Ovary (tissue), 9 donors: Measurements from ENCODE around the gene NUAK1. TPM values are rescaled to one million over a fixed set of nuclear protein-coding genes. Genes with fewer than 3 reads are reported as not detected.

Experiments used
- DNase-seq, 5 donors: peaks; one replicate each; pipeline ENCODE4 v3.0.0-alpha.2; 2019 to 2020
- H3K27ac ChIP-seq, 2 donors: fragments of 200-600 bp; one replicate each; pipeline versions ENCODE4 v1.5.1 to v1.8.0; 2019 to 2022
- H3K27me3 ChIP-seq: fragments of 200-600 bp; one replicate; pipeline ENCODE4 v1.8.0; 2022
- H3K36me3 ChIP-seq: fragments of 200-600 bp; sonication (generic); one replicate; pipeline ENCODE4 v1.5.1; 2019
- H3K4me1 ChIP-seq: one replicate; pipeline ENCODE4 v1.8.1; 2013; ENCODE audit warnings: mild to moderate bottlenecking, moderate library complexity; ENCODE audit not compliant: insufficient read depth
- H3K4me3 ChIP-seq: fragments of 200-600 bp; sonication (generic); one replicate; pipeline ENCODE4 v1.5.1; 2017
- H3K9me3 ChIP-seq, 2 donors: fragments of 200-600 bp in 1 of 2; sonication (generic) in 1 of 2; one replicate each; pipeline versions ENCODE4 v1.5.1 to v1.8.1; 2013 to 2019; ENCODE audit warnings: mild to moderate bottlenecking in 1 of 2, moderate library complexity in 1 of 2
- CTCF ChIP-seq, 3 donors: fragments of 450-650 bp in 2 of 3; fragments of 200-600 bp in 1 of 3; IDR thresholded peaks; one replicate each; pipeline versions ENCODE4 v1.5.1 to v1.8.0; 2016 to 2022; ENCODE audit warnings: antibody characterized with exemption in 3 of 3, mild to moderate bottlenecking in 1 of 3
- EP300 ChIP-seq: sonication (generic); formaldehyde crosslinking; IDR thresholded peaks from one replicate; pipeline ENCODE4 v1.6.1; 2017; ENCODE audit warnings: antibody characterized with exemption
- POLR2A ChIP-seq: fragments of 450-650 bp; IDR thresholded peaks from one replicate; pipeline ENCODE4 v1.6.1; 2017; ENCODE audit warnings: antibody characterized with exemption, mild to moderate bottlenecking, moderate library complexity
- WGBS, 3 donors: extraction: QIAGEN DNeasy Blood & Tissue Kit in 1 of 3; methylation state at CpG; one replicate each; pipeline versions ENCODE4 v1.1.5 to v1.1.7; 2013 to 2017; 5-methylcytosine and 5-hydroxymethylcytosine counted together
- intact Hi-C, 4 donors: fragments of 100-400 bp; cut with DNase I; formaldehyde crosslinking; loops; one replicate each; pipeline versions ENCODE4 v1.11.0 to v1.15.1; 2022 to 2023
- polyA plus RNA-seq, 2 donors: library from polyadenylated mRNA; stranded (reverse); fragments of 200-250 nt in 1 of 2; fragments of 350-450 nt in 1 of 2; fragmentation: Illumina TruSeq in 1 of 2; extraction: RNeasy Lipid Tissue Mini Kit (QIAGEN cat#74804) in 1 of 2; gene quantifications; one replicate each; pipeline ENCODE4 v1.2.3, GENCODE V29; 2013 to 2014
- total RNA-seq, 7 donors: library from RNA; depleted of rRNA in 2 of 7; stranded (reverse); fragments of >200 nt in 2 of 7; fragmentation: NEBNext Ultra II Directional in 3 of 7; extraction: Animal tissue kit (Norgen Biotek cat#: 25700) in 3 of 7; gene quantifications; one replicate each; pipeline versions ENCODE4 v1.1.0 to v1.2.4, GENCODE V29; 2016 to 2023
- donor health status: DM: no; HTN: no; CAD: no; lungs with moderate emphysema.
- donor health status: DM: no; HTN: no; CAD: no.
- donor health status: Bipolar disorder and iron deficiency.
- donor health status: DM: yes; HTN: yes; CAD: no.
- donor health status: DM: no; HTN: no; CAD: no.
- donor health status: DM: yes; HTN: yes; CAD: no.

NUAK1 gene
- total and polyA plus RNA-seq, 9 donors: 2.8 to 22.2 (median 12.0) TPM

- TF ChIP-seq CTCF (IDR thresholded peaks at IDR 0.05): no peak
- no peak for TF ChIP-seq EP300
- TF ChIP-seq POLR2A: no peak
- 92 to 93% (median 93%) methylated on average over 2 of the region's 2 CpGs for WGBS, 3 donors
- intact Hi-C loops: no loop called here
- Histone ChIP-seq H3K27ac (no peak overlapping the region), H3K27me3 (no peaks in the 10 kb centered on the region), H3K4me3 (no peak overlapping the region), H3K36me3 (no peaks in the 10 kb centered on the region), H3K9me3 (no peaks in the 10 kb centered on the region), H3K4me1 (no peaks in the 10 kb centered on the region)
- no peak for DNase-seq
Measured at GRCh38 chr12:106157802-106158201, 19.0 kb upstream of the NUAK1 start.

DNA sequence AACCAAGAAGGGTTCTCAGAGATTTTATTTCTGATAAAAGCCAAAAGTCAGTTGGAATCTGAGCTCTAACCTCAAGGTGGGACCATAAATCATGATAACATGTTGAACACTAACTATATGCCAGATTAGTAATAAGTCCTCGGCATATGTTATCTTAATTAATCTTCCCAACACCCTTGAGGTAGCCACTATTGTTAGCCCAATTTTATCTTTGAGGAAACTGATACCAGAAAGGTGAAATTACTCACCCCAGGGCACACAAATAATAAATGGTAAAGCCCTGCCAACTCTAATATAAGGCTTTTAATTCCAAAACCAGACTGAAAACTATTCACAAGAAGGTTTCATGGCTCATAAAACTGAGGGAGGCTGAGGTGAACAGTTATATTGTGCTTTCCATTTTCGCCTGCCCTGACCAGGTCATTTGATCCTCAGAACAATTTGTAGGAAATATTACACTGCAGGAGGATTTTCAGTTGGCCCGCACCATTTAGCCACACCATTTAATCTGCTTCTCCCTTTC is 16.1 kb upstream of the NUAK1 start:
- intact Hi-C loops: no loop called here
- no peak overlapping the region for H3K4me3 ChIP-seq
- WGBS, 3 donors: 67 to 80% (median 70%) methylated on average over 3 of the region's 3 CpGs
- H3K4me1 ChIP-seq: no peaks in the 10 kb centered on the region
- DNase-seq: no peak
- H3K9me3 ChIP-seq: no peaks in the 10 kb centered on the region
- no peak for TF ChIP-seq CTCF (IDR thresholded peaks at IDR 0.05)
- TF ChIP-seq EP300: no peak
- TF ChIP-seq POLR2A: no peak
- H3K36me3 ChIP-seq: no peaks in the 10 kb centered on the region
- H3K27ac ChIP-seq: no peak overlapping the region
- no peaks in the 10 kb centered on the region for H3K27me3 ChIP-seq

- Histone ChIP-seq H3K27me3 (no peaks in the 10 kb centered on the region), H3K4me3 (no peak overlapping the region), H3K9me3 (no peaks in the 10 kb centered on the region), H3K36me3 (no peaks in the 10 kb centered on the region), H3K27ac (no peak overlapping the region), H3K4me1 (no peaks in the 10 kb centered on the region)
- intact Hi-C loops: no loop called here
- no peak for DNase-seq
- 29 to 44% (median 37%) methylated on average over 4 of the region's 4 CpGs for WGBS, 3 donors
- no peak for TF ChIP-seq POLR2A
- no peak for TF ChIP-seq CTCF (IDR thresholded peaks at IDR 0.05)
- TF ChIP-seq EP300: no peak
Measured at GRCh38 chr12:106152334-106152733, 13.6 kb upstream of the NUAK1 start.

GRCh38 chr12:106150555-106150954 is 11.8 kb upstream of the NUAK1 start:
- intact Hi-C loops: no loop called here
- Histone ChIP-seq H3K4me3 (no peak overlapping the region), H3K36me3 (no peaks in the 10 kb centered on the region), H3K4me1 (no peaks in the 10 kb centered on the region), H3K9me3 (no peaks in the 10 kb centered on the region), H3K27me3 (no peaks in the 10 kb centered on the region), H3K27ac (no peak overlapping the region)
- WGBS, 3 donors: 66 to 72% (median 68%) methylated on average over 5 of the region's 5 CpGs
- no peak for TF ChIP-seq POLR2A
- no peak for TF ChIP-seq EP300
- TF ChIP-seq CTCF (IDR thresholded peaks at IDR 0.05): no peak
- no peak for DNase-seq
